Suppressor macrophage treated with lipopolysaccharide for 1 hour (primary cell): ENCODE data around the gene TRUB1.
A peak's percentile ranks its signal among the peaks of the same experiment; 100 is the strongest.
"Not testable (repeated sequence)": the region's sequence is repeated elsewhere in the genome, so short reads cannot be mapped to it uniquely, and the experiment has no call there.

ENCODE experiments used
- DNase-seq, 3 donors: peaks; one replicate each; pipeline ENCODE4 v3.0.0-alpha.2; 2020 to 2022

TRUB1 gene

DNA sequence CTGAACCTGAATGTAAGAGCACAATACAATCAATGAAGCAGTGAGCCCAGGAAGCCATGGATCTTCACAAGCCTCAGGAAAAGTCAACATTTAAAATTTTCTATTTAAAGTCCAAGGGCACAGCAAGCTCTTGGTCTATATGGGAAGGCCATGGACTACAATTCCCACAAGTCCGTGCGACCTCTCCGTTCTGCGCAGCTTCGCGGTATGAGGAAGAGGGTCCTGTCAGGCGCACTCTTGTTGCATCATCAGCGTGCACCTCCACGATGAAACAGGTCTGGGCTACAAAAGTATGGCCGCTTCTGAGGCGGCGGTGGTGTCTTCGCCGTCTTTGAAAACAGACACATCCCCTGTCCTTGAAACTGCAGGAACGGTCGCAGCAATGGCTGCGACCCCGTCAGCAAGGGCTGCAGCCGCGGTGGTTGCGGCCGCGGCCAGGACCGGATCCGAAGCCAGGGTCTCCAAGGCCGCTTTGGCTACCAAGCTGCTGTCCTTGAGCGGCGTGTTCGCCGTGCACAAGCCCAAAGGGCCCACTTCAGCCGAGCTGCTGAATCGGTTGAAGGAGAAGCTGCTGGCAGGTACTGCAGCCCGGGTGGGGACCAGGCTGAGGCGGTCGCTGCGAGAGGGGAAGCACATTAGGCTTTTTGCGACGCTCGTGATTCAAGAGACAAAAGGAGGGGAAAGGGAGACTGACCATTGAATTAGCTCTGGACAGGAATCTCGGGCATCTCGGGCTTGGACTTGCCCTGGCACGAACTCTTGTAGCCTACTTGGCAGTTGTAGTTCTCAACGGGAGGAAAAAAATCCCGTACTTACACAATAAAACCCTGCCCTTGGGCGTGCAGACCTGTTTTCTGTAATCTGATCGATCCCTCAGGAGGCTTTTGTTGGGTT, at the start of gene TRUB1:
TRUB1 (plus strand) TSS at position 234 of the 894 bp plus-strand sequence; CDS start at position 293, 59 bp downstream.
- DNase-seq = peak; percentile 92 to 94 (median 93)

DNA sequence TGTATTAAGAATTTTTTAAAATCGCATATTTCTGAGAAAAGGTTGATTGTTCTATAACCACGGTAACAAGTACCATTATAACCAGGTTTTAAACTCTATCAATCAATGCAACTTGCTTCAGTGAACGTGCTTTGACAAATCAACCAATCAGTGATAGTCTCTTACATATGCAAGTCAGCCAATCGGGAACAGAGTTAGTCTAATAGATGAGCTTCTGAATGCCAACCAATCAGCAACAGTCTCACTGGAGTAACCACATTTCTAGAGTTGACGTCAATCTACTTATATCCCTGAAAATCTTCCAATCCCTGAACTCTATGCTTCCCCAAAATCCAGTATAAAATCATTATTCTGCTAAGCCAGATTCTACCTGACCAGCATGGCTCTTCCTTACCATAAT, 44.7 kb upstream of the TRUB1 start:
- DNase-seq = no peak

DNA sequence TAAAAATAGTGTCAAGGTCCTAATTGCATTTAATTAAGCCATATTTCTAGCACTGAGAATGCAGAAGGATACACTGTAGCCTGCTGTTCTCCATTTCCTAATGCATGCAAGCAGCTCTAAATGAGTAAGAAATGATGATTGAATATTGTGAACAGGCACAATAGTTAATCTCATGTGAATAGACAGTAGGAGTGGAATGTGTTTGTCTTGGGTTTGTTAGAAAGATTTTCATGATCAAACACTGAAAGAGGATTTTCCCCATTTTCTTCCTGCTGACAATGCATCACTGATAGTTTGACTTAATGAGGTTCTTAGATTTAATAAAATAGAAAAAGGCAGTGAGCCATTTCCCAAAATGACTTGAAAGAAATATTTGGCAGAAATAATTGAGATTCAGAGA, 43.1 kb upstream of the TRUB1 start:
- no peak for DNase-seq

DNA sequence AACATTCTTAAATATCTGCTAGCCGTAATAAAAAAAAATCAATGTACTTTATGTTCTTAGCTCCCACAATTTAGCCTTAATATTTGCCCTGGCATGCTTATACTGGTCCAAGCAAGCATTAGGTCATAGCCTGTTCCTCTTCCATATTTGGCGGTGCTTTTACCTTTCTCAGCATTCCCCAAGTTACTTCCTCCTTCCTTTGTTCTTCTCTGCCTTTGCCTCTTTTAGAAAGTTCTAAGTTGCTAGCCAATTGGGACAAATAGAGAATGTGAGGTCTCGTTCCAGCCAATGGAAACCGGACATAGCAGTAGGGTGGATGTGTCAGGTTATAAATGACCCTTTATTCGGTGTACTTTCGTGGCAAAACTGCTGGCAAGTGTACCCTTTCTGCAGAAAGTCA, 41.0 kb upstream of the TRUB1 start:
- not testable (repeated sequence) for DNase-seq

DNA sequence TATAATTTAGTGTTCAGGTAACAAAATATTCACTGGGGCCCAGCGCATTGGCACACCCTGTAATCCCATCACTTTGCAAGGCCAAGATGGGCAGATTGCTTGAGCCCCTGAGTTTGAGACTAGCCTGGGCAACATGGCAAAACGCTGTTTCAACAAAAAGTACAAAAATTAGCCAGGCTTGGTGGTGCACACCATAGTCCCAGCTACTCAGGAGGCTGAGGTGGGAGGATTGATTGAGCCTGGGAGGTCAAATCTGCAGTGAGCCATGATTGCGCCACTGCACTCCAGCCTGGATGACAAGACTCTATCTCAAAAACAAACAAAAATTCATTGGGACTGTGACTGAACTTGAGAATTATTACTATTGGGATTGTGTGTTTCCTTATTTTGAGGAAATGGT, 40.4 kb upstream of the TRUB1 start:
- no peak for DNase-seq

DNA sequence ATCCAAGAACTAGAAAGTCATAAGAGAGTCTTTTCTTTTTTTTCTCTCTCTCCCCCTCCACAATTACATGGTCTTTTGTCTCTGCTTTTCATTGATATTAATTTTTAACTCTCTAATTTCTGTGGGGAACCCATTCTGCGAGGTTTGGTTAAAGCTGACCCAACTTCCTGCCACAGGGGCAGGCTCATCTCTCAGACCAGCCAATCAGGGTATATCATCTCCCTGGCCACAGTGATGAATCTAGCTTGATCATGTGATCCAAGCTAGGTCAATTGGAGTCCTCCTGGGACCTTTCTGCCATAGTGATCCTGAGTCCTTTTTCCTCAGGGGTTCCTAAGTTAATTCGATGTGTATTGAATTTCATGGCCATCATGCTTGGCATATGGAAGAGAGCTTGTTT, 38.0 kb upstream of the TRUB1 start:
- DNase-seq = no peak

DNA sequence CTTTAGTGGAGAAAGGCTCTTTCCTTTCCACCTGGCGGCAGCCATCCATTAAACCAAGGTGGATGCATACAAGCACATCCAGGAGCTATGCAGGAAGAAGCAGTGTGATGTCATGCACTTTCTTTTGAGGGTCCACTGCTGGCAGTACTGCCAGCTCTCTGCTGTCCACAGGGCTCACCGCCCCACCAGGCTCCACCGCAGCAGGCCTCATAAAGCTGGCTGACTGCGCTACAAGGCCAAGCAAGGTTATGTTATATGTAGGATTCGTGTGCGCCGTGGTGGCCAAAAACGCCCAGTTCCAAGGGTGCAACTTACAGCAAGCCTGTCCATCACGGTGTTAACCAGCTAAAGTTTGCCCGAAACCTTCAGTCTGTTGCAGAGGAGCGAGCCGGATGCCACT, 37.3 kb upstream of the TRUB1 start:
- DNase-seq = no peak

DNA sequence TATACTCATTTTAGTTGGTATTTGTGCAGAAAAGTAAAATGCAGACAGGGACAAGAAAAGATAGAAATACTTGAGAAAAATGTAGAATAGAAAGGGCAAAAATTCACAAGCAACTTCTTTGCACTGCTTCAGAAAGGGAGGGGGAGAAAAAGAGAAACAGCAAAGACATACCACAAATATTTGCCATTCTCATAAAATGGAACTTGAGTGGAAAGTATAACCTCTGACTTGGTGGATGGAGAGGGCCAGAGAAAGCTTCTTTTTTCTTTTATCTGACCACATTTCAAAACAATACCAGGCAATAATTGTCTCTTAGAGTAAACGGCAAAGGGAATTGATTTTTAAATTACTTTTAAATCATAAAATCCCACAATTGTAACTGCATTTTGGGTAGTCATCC, 35.8 kb upstream of the TRUB1 start:
- DNase-seq = no peak

DNA sequence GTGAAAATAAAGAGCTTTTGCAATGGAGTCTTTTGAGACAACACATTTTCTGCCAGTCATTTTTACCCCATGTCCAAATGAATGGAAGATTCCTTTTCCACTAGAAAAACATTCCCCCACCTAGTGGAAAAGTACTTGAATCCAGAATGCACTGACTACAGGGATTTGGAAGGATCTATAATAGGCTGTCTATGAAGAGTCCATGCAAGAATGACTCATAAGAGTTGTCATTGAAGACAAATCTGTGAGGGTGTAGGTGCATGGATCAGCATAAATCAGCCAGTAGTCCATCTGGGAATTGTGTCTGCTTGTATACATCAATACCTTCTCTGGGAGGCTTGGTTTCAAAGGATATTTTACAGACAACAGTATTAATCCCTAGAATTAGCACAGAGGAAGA, 32.5 kb upstream of the TRUB1 start:
- no peak for DNase-seq

DNA sequence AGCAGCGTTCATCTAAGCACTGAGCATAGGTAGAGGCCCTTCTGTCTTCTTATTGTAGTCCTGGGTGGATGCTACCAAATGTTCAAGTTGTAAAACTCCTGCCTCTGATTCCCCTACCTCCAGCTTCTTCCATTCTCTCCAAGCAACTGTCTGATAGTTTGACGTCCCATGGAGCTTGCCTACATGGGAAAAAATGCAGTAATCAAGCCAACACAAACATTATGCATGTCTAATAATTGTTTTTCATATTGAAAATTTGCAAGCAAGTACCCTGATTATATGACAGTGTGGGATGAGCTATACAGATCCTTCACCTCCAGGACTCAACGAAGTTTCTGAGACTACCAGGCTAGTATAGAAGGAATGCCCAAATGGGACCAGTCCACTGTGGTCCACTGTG, 31.0 kb upstream of the TRUB1 start:
- DNase-seq = no peak

DNA sequence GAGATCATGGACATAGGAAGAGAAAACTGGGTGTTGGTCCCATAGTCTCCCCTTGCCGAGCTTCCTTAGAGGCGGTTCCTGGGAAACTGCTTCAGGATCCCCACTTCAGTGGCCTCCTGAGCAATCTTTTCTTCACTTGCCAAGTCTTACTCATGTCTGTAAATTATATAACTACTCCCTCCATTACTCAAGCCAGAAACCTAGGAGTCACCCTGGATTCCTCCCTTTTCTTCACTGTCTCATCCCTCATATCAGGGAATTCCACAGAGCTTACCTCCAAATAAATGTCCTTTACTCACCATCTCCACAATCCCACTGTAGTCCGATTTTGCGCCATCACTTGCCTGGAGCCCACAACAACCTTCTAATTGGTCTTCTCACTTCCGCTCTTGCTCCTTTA, 29.1 kb upstream of the TRUB1 start:
- DNase-seq = no peak

DNA sequence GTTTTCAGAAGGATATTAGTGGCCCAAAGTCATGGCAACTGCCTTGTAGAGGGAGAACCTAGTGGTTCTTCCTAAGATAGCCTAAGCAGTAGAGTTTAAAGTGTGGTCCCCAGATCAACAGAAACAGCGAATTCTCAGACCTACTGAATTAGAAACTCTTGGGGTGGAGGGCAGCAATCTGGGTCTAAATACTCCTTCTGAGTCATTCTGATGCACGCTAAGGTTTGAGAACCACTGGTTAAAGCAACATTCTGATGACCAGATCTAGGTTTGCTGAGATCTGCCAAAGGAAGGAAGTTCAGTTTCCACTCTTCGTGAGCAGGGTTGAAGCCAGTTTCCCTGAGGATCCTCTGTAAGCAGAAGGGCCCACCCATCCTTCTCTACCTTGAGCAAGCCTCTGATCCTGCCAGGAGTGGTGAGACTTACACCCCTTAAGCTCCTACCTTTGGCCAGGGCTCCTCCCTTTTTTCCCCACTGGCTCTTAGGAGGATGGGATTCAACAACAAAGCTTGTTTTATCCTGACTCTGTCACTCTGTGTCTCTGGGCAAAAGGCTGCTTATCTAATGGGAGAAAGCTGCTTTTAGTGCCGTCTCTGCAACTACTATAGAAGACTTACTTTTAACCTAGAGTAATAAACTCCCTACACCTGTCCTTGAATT, 26.8 kb upstream of the TRUB1 start:
- no peak for DNase-seq

DNA sequence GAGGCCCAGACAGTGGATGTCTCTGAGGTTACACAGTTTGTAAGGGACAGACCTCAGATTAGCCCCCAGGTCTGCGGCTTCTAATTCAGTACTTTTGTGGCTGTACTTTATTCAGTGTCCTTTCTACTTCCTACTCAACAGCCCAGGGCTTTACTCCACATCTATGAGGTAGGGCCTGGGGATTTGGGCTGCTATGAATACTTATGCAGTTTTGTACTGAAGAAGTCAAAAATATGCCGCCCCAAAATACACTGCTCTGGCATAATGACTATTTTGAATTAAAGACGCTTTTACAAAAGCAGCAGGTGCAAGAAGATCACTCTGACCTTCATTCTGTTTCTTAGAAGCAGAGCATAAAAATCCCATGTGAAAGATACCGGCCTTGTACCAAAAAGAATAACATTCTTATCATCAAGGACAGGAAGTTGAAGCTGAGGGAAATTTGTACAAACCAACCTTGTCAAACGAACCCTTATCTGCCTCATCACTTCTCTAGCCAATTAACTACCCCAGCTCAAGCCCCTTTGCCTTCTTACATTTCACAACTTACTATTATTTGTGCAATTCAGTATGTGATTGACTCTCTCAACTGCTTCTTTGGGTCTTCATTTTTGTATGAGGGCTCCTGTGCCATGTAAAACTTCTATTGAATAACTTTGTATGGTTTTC, 26.1 kb upstream of the TRUB1 start:
- DNase-seq = no peak

DNA sequence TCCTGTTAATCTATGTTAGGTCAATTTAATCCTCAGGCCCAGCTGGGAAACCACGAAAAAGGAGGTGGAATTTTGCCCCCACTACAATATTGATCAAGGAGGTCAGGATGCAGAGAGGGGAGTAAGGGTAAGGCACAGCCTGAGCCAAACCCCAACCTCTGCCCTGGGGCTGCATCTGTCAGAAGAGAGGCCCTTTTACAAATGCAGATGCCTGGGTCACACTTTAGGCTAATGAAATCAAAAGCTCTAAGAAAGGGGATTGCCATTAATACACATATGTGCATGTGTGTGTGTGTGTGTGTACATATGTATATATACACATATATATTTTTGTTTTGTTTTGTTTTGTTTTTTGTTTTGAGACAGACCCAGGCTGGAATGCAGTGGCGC, 25.5 kb upstream of the TRUB1 start:
- DNase-seq = no peak

DNA sequence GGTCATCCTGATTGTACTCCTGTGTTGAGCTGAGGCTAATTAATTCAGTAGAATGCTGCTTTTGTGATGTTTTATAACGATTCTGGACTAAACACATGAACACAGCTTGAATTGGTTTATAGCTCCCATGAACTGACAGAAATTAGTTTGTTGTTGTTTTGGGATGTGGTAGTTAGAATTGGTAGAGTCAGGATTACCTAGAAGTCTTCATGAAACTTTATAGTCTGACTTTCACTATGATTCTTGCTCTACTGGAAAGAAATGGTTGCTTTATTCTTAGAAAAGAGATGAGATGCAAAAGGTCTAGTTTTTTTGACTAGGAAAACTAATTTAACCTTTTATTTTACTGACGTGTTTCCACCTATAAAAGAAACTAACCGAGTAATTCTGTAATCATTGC, 23.4 kb upstream of the TRUB1 start:
- no peak for DNase-seq

DNA sequence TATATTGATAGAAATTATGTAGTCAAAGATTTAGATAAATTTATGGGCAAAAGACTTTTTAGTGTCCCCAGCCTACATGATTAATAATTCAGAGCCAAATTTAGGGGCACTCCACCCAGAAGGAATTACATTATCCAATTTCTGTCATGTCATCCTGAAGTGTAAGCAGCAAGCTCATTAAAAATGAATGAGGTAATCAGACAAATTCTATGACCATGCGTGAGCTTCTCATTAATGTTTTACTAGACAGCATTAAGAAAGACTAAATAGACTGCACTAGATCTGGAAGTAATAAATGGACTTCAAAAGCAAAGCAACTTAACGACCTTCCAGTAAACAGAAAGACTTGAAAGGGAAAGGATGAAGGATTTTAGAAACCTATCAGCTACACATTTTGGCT, 22.7 kb upstream of the TRUB1 start:
- no peak for DNase-seq

DNA sequence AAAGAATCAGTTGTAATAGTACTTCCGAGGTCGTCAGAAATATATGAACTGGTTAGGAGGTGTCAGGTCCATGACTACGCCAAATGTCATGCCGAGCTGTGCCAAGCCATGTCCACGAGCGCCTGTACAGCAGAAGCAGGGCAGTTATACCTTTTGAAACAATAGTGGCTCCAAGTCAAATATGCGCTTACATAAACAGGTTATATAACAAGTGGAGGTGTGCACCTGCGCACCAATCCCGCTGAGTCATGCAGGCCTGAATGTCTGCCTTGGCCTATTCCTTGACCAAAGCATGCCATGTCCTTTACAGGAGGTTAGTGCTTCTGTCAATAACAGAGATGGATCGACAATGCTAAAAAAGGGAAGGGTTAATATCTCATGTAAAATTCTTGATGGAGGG, 21.3 kb upstream of the TRUB1 start:
- no peak for DNase-seq

DNA sequence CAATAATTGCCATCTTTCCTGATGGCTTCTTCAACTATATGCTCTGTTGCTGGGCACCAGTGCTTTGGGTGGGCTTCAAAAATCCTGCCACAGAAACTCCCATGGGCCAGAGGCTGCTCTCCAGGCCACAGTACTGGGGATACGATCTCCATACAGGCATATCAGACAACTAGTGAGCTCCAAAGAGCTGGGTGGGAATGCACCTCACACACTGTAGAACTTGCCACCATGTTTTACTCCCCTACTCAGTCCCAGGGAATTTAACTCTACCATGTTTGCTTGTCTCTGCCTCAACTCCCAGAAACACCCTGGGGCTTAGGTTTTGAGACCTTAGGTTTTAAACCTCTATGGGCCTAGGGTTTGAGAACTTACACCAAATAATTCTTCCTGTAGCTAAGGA, 20.5 kb upstream of the TRUB1 start:
- no peak for DNase-seq

DNA sequence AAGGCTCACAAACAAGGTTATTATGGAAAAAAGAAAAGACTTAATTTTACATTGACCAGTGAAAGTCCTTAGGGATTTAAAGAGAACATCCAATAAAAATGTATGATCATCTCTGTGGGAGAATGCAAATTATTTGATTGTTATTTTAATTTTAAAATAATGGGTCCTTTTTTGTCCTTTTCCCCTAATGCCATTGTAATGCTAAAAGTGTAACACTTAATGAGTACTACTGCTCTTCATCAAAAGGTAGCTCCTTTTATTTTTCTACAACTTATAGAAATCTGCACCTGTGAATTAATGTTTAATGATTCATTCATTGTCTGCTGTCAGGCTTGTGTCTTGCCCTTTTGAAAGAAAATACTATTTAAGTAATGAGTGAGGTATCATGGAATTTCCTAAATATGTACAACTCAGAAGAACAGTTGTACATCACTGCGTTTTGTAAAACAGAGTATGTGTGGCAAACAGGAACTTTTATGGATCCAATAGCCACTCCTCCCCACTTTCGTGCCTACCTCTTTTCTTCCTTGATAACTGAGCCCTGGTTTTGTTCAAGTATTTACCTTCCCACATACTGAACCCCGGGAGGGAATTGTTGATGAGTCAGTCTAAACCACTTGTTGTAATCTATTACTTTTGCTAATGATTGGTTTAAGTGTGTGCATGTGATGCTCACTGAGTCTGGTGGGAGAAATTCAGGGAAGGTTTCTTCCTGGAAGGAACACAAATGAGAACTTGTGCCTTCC, 19.9 kb upstream of the TRUB1 start:
- DNase-seq = peak in 2 of 3 donors; percentile 9 to 26

DNA sequence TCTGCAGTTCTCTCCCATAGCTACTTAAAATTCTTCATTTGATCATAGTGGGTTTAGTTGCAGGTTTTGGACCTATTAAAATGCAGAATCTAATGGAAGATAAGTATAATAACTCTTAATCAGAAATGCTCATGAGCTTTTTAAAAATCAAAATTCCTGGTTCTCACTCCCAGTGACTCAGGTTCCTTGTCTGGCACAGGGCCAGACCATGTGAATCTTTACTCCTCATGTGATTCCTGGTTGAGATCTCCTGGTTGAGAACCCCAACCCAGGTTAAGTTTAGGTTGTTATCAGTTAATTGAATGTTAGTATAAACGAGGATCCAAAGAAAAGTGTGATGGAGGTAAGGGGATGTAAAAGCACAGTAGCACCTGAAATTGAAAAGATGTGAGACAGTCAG, 17.5 kb upstream of the TRUB1 start:
- no peak for DNase-seq

DNA sequence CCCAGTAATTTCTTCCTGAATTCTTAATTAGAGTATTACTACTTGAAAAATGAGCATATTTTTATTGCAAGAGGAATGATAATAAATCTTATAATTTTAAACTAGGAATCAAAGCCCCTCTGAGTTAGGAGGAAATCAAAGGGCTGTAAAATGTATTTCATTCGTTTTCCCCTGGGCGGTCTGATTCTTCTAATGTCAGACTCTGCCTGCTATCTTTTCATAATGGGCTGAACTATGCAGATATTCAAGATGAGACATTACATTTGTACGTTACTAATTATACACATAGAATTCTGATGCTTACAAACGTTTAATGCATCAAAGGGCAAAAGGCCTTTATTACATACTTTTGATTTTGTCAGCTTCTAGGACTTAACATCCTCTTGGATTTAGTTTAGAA, 16.0 kb upstream of the TRUB1 start:
- DNase-seq = no peak

DNA sequence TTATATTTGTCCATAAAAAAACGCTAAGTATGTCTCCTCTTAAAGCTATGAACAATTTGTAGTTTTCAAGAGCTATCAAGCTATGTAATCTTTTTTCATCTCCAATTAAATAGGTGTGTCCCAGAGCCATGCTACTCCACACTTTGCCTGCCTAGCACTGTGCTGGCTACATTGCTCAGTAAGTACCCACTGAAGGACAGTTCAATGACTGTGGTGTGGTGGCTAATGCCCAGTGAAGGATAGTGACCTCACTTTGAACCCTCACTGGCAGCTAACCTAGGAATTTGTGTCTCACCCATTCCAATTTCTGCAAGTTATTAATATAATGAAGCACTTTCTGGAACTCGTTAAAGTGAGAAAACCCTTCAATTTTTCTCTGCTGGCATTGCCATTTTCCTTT, 14.4 kb upstream of the TRUB1 start:
- no peak for DNase-seq
